Gastroesophageal sphincter (tissue), 4 donors: ENCODE results near the gene POLR3A. TPM values are rescaled to one million over a fixed set of nuclear protein-coding genes. Genes with fewer than 3 reads are reported as not detected.
A peak's percentile ranks its signal among the peaks of the same experiment; 100 is the strongest.

Source experiments
- ATAC-seq: fragments of 150-250 bp; one replicate; pipeline ENCODE4 v1.9.1; 2016; ENCODE audit warnings: mild to moderate bottlenecking, moderate library complexity
- H3K27ac ChIP-seq, 4 donors: fragments of 200-600 bp; sonication (generic) in 3 of 4; 1 replicate in 3 of 4; 2 replicates in 1 of 4; pipeline ENCODE4 v1.5.1; 2016 to 2019
- H3K27me3 ChIP-seq: fragments of 200-600 bp; sonication (generic); one replicate; pipeline ENCODE4 v1.5.1; 2019
- H3K36me3 ChIP-seq, 2 donors: fragments of 200-600 bp; sonication (generic); one replicate each; pipeline ENCODE4 v1.5.1; 2019; ENCODE audit warnings: control low read depth in 1 of 2
- H3K4me1 ChIP-seq, 3 donors: fragments of 200-600 bp; sonication (generic); 1 replicate in 2 of 3; 2 replicates in 1 of 3; pipeline ENCODE4 v1.5.1; 2016 to 2019; ENCODE audit warnings: control low read depth in 2 of 3
- H3K4me3 ChIP-seq, 2 donors: fragments of 200-600 bp; sonication (generic); one replicate each; pipeline ENCODE4 v1.5.1; 2019; ENCODE audit warnings: mild to moderate bottlenecking in 1 of 2, moderate library complexity in 1 of 2
- H3K9me3 ChIP-seq, 3 donors: fragments of 200-600 bp; sonication (generic); one replicate each; pipeline ENCODE4 v1.5.1; 2017 to 2019; ENCODE audit warnings: control low read depth in 2 of 3
- CTCF ChIP-seq, 4 experiments: fragments of 200-600 bp in 2 of 4; fragments of 450-650 bp in 2 of 4; sonication (generic) in 1 of 4; IDR thresholded peaks; one replicate each; pipeline ENCODE4 v1.5.1; 2017 to 2019; ENCODE audit warnings: antibody characterized with exemption in 4 of 4, mild to moderate bottlenecking in 2 of 4, moderate library complexity in 2 of 4
- EP300 ChIP-seq: sonication (generic); formaldehyde crosslinking; IDR thresholded peaks from one replicate; pipeline ENCODE4 v1.6.1; 2017; ENCODE audit warnings: antibody characterized with exemption, mild to moderate bottlenecking
- POLR2A ChIP-seq, 2 donors: fragments of 450-650 bp; IDR thresholded peaks; one replicate each; pipeline ENCODE4 v1.6.1; 2017; ENCODE audit warnings: antibody characterized with exemption in 2 of 2, mild to moderate bottlenecking in 2 of 2, moderate library complexity in 1 of 2
- POLR2AphosphoS5 ChIP-seq: sonication (generic); formaldehyde crosslinking; IDR thresholded peaks from one replicate; pipeline ENCODE4 v1.6.1; 2017; ENCODE audit warnings: antibody characterized with exemption
- WGBS, 2 donors: methylation state at CpG; one replicate each; pipeline ENCODE4 v1.1.5; 2018; ENCODE audit warnings: low coverage in 1 of 2; 5-methylcytosine and 5-hydroxymethylcytosine counted together
- total RNA-seq, 4 donors: library from RNA; depleted of rRNA; stranded (reverse); fragments of >200 nt; gene quantifications; one replicate each; pipeline ENCODE4 v1.1.0, GENCODE V29; 2016

Gene POLR3A
- total RNA-seq, 4 donors from 2014 or later, result 10.0 to 13.5 (median 12.0) TPM

DNA sequence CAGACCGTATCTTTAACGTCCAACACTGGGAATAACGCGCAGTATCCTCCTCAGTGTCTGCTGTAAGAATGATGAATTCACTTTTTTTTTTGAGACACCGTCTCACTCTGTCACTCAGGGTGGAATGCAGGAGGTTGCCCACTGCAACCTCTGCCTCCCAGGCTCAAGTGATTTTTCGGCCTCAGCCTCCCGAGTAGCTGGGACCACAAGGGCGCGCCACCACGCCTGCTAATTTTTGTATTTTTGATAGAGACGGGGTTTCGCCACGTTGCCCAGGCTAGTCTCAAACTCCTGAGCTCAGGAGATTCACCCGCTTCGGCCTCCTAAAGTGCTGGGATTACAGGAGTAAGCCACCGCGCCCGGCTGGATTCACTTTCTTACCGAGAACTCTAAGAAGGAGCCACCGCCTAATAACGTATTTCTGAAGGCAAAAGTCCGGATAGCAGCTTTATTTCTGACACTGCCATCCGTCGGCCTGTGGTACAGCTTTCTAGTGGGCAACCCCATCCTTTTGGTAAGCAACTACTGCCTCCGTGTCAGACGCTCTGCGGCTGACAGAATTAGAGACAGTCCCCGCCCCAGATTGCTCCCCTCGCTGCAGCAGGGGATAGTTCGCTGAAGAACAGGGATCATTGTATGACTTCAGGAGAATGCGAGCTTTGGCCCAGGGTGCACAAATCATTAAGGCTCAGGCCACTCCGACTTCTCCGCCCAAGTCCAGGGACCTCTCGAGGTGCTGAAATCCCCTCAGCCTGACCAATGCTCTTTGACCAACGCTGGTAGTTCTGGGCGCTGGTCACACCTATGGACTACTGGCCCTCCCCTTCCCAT is 662 bp downstream of the POLR3A start:
- no peaks in the 10 kb centered on the region for H3K27me3 ChIP-seq
- H3K4me1 ChIP-seq, result peaks cover 0 to 35% (median 13%) of the 10 kb centered on the region in 3 donors
- H3K36me3 ChIP-seq, result peaks cover 3 to 28% of the 10 kb centered on the region in 2 donors
- H3K27ac ChIP-seq, result peak overlapping the region; percentile 17 to 84 (median 82)
- WGBS, 2 donors, result 40 to 47% methylated on average over 21 to 26 of the region's 36 CpGs
- H3K9me3 ChIP-seq, result no peaks in the 10 kb centered on the region
- H3K4me3 ChIP-seq, result peak overlapping the region; percentile 64 to 82
- no peak for TF ChIP-seq POLR2AphosphoS5
- TF ChIP-seq POLR2A (IDR thresholded peaks at IDR 0.05), result no peak
- TF ChIP-seq EP300, result no peak
- no peak for TF ChIP-seq CTCF (IDR thresholded peaks at IDR 0.05)
- ATAC-seq, result peak; percentile 19

- no peak overlapping the region for H3K4me3 ChIP-seq
- TF ChIP-seq POLR2AphosphoS5 (no peak), CTCF (IDR thresholded peaks at IDR 0.05) (no peak), POLR2A (IDR thresholded peaks at IDR 0.05) (no peak), EP300 (no peak)
- H3K36me3 ChIP-seq, result peaks cover 6 to 56% of the 10 kb centered on the region in 2 donors
- 82 to 88% methylated on average over 4 to 7 of the region's 8 CpGs for WGBS, 2 donors
- no peak for ATAC-seq
- H3K4me1 ChIP-seq, result peaks cover 0 to 28% (median 13%) of the 10 kb centered on the region in 3 donors
- H3K9me3 ChIP-seq, result no peaks in the 10 kb centered on the region
- no peak overlapping the region for H3K27ac ChIP-seq
- no peaks in the 10 kb centered on the region for H3K27me3 ChIP-seq
Observed at GRCh38 chr10:78025685-78026364, 3.5 kb downstream of the POLR3A start.

DNA sequence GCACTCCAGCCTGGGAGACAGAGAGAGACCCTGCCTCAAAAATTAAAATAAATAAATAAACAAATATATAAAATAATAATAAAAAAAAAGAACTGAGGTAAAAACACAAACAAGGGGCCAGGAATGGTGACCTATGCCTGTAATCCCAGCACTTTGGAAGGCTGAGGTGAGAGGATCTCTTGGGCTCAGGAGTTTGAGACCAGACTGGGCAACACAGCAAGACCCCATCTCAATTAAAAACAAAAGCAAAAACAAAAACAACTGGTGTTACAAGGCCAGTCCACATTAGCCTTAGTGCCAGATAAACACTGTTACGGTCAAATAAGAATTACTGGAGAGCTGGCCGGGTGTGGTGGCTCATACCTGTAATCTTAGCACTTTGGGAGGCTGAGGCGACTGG is 5.6 kb downstream of the POLR3A start:
- H3K4me1 ChIP-seq, result peaks cover 0 to 20% (median 10%) of the 10 kb centered on the region in 3 donors
- ATAC-seq, result no peak
- no peak overlapping the region for H3K4me3 ChIP-seq
- 83 to 100% methylated on average over 1 to 3 of the region's 3 CpGs for WGBS, 2 donors
- no peak for TF ChIP-seq EP300
- TF ChIP-seq POLR2A (IDR thresholded peaks at IDR 0.05), result no peak
- no peak for TF ChIP-seq CTCF (IDR thresholded peaks at IDR 0.05)
- TF ChIP-seq POLR2AphosphoS5, result no peak
- H3K36me3 ChIP-seq, result peaks cover 6 to 77% of the 10 kb centered on the region in 2 donors
- no peaks in the 10 kb centered on the region for H3K9me3 ChIP-seq
- no peak overlapping the region for H3K27ac ChIP-seq
- H3K27me3 ChIP-seq, result no peaks in the 10 kb centered on the region

DNA sequence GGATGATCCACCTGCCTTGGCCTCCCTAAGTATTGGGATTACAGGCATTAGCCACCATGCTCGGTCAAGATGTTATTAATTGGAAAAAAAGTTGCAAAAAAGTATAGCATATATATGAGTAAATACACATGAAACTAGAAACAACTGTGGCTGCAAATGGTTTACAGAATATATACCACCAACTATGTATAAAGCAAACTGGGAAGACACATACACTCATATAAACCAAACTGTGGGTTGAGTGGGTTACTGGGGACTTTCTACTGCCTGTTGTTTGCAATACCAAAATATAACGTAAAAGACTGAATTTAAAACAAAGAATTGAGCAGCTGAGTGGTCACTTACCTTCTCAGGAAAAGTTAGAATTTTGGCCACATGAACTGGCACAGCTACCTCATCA is 8.1 kb downstream of the POLR3A start:
- no peak for ATAC-seq
- 79 to 84% methylated on average over 2 of the region's 2 CpGs for WGBS, 2 donors
- no peak for TF ChIP-seq POLR2A (IDR thresholded peaks at IDR 0.05)
- no peak for TF ChIP-seq POLR2AphosphoS5
- TF ChIP-seq CTCF (IDR thresholded peaks at IDR 0.05), result no peak
- TF ChIP-seq EP300, result no peak
- Histone ChIP-seq H3K9me3 (no peaks in the 10 kb centered on the region), H3K36me3 (peaks cover 6 to 100% of the 10 kb centered on the region in 2 donors), H3K4me3 (no peak overlapping the region), H3K4me1 (no peaks in the 10 kb centered on the region), H3K27me3 (no peaks in the 10 kb centered on the region), H3K27ac (no peak overlapping the region)
